ENCODE measurements around the gene APOLD1. TPM values are rescaled to one million over a fixed set of nuclear protein-coding genes. Genes with fewer than 3 reads are reported as not detected.

Gene APOLD1
- total and polyA plus RNA-seq, 2 of the 4 experiments (the other 2 are of a cell fraction), result 2.3 to 4.5 TPM

GRCh38 chr12:12784116-12784515, 1.3 kb upstream of the APOLD1 start:
- H2BK15ac ChIP-seq (ENCODE audit: low read depth, low read length), result no peak overlapping the region
- no peaks in the 10 kb centered on the region for H3K27me3 ChIP-seq (ENCODE audit: control insufficient read depth, insufficient read depth, low read length)
- in situ Hi-C loops (cut with MboI; ENCODE audit: low sequenced_read_pairs), result no loop called here
- H3K4ac ChIP-seq (ENCODE audit: low read depth, low read length), result no peak overlapping the region
- no peak overlapping the region for H2BK5ac ChIP-seq (ENCODE audit: low read depth, low read length, poor library complexity, severe bottlenecking)
- WGBS, 2 experiments (ENCODE audit: extremely low coverage in 2 of 2, insufficient read length in 1 of 2), result no CpG with 5 or more reads among the region's 2 CpGs
- H4K20me1 ChIP-seq (ENCODE audit: insufficient read depth, low read length), result no peaks in the 10 kb centered on the region
- H3K9me3 ChIP-seq (ENCODE audit: control insufficient read depth, insufficient read depth, low read length), result no peaks in the 10 kb centered on the region
- BruUV-seq (replicated peaks), result no TSS peak
- ATAC-seq (ENCODE audit: low read depth) (no peak), DNase-seq (no peak)
- H3K4me1 ChIP-seq (ENCODE audit: control insufficient read depth, insufficient read depth, low read length), result peaks cover 17% of the 10 kb centered on the region
- peaks cover 13 to 41% of the 10 kb centered on the region in 2 experiments for H3K79me1 ChIP-seq (ENCODE audit: low read depth in 1 of 2, low read length in 2 of 2)
- H4K5ac ChIP-seq (ENCODE audit: low read depth, low read length), result no peak overlapping the region
- ChIA-PET POLR2A (ENCODE audit: unreplicated experiment) (no interaction called here), CTCF (no interaction called here)
- H3K9ac ChIP-seq (ENCODE audit: low read depth, low read length), result no peak overlapping the region
- no peaks in the 10 kb centered on the region for H3K36me3 ChIP-seq (ENCODE audit: control insufficient read depth, insufficient read depth, low read length)
- no peak overlapping the region for H3K18ac ChIP-seq (ENCODE audit: low read depth, low read length)
- intact Hi-C loops (cut with micrococcal nuclease), result loop anchor here (10.0 kb wide), 1 partner anchor 421 kb away; no protein-coding TSS in a partner anchor
- no peak overlapping the region for H2AK9ac ChIP-seq (replicated peaks; ENCODE audit: low read depth, low read length, poor library complexity)
- H3K4me3 ChIP-seq (ENCODE audit: insufficient read depth, low read depth, low read length), result no peak overlapping the region
- TF ChIP-seq POLR2A (IDR thresholded peaks at IDR 0.05; ENCODE audit: low read depth, low read length), result no peak
- no peak for TF ChIP-seq NFE2L2 (IDR thresholded peaks at IDR 0.05; ENCODE audit: low read depth, low read length)
- no peak for TF ChIP-seq FOS (IDR thresholded peaks at IDR 0.05; ENCODE audit: low read depth, low read length)
- no peak for TF ChIP-seq RFX5 (IDR thresholded peaks at IDR 0.05; ENCODE audit: low read depth, low read length)
- no peak for TF ChIP-seq RCOR1 (IDR thresholded peaks at IDR 0.05; ENCODE audit: insufficient replicate concordance, low read length)
- no peak for TF ChIP-seq MAFK (IDR thresholded peaks at IDR 0.05; ENCODE audit: low read depth, low read length)
- TF ChIP-seq MAZ (IDR thresholded peaks at IDR 0.05; ENCODE audit: borderline replicate concordance, low read depth, low read length), result no peak
- TF ChIP-seq BHLHE40 (IDR thresholded peaks at IDR 0.05; ENCODE audit: low read depth, low read length), result no peak
- TF ChIP-seq SMC3 (IDR thresholded peaks at IDR 0.05; ENCODE audit: low read depth, low read length), result no peak
- TF ChIP-seq USF2 (IDR thresholded peaks at IDR 0.05; ENCODE audit: low read depth, low read length), result no peak
- TF ChIP-seq CHD1 (IDR thresholded peaks at IDR 0.05; ENCODE audit: low read depth, low read length), result no peak
- H3K27ac ChIP-seq (ENCODE audit: insufficient read depth, low read length), result no peak overlapping the region
- no peak overlapping the region for H4K8ac ChIP-seq (ENCODE audit: low read depth in 2 of 2, low read length in 2 of 2)
- H3K9me1 ChIP-seq (ENCODE audit: insufficient read depth, low read length), result peaks cover 12% of the 10 kb centered on the region
- H2AFZ ChIP-seq (replicated peaks; ENCODE audit: low read length, poor library complexity), result no peak overlapping the region
- no peak overlapping the region for H3K56ac ChIP-seq (ENCODE audit: extremely low read depth, insufficient read depth, low read length)
- no peak overlapping the region for H3K4me2 ChIP-seq (ENCODE audit: low read depth, low read length)
- no peak overlapping the region for H2BK20ac ChIP-seq (ENCODE audit: low read depth, low read length)
- no peak overlapping the region for H3K14ac ChIP-seq (replicated peaks; ENCODE audit: low read depth, low read length)
- no peak overlapping the region for H2AK5ac ChIP-seq (ENCODE audit: low read depth, low read length)
- H3K23ac ChIP-seq (ENCODE audit: low read depth, low read length), result no peak overlapping the region
- no peak overlapping the region for H2BK120ac ChIP-seq (ENCODE audit: low read depth, low read length)
- dilution Hi-C loops (cut with HindIII; ENCODE audit: low sequenced_read_pairs, unreplicated experiment), result no loop called here
- H4K91ac ChIP-seq (ENCODE audit: insufficient read depth, low read depth, low read length), result no peak overlapping the region

Data from IMR-90 (cell line).